Measurements from ENCODE around the gene PDZD4. TPM values are rescaled to one million over a fixed set of nuclear protein-coding genes. Genes with fewer than 3 reads are reported as not detected.
A peak's percentile ranks its signal among the peaks of the same experiment; 100 is the strongest.
"Not testable (repeated sequence)": the region's sequence is repeated elsewhere in the genome, so short reads cannot be mapped to it uniquely, and the experiment has no call there.

PDZD4 gene
- total RNA-seq, 2 experiments from 2014 or later, result 0.80 to 1.1 TPM

GRCh38 chrX:153819384-153820040, 10.8 kb downstream of the PDZD4 start:
- no peak overlapping the region for H3K4me3 Mint-ChIP-seq
- H3K9me3 Mint-ChIP-seq, result no peaks in the 10 kb centered on the region
- H3K27ac Mint-ChIP-seq, result no peak overlapping the region
- no peaks in the 10 kb centered on the region for H3K36me3 Mint-ChIP-seq
- ATAC-seq (ENCODE audit: low read depth), result no peak
- POLR2A ChIA-PET, result interaction anchor here (0.6 to 0.9 kb wide), 3 partner anchors 18 to 265 kb away, joined by 3 to 5 read pairs (median 3); no protein-coding TSS in a partner anchor
- peaks cover 14% of the 10 kb centered on the region for H3K27me3 Mint-ChIP-seq
- H3K4me1 Mint-ChIP-seq, result peaks cover 26% of the 10 kb centered on the region
- DNase-seq, result no peak

- Mint-ChIP-seq H3K27ac (no peak overlapping the region), H3K36me3 (no peaks in the 10 kb centered on the region), H3K4me3 (peak overlapping the region; percentile 42), H3K27me3 (peaks cover 13% of the 10 kb centered on the region), H3K4me1 (peaks cover 26% of the 10 kb centered on the region), H3K9me3 (no peaks in the 10 kb centered on the region)
- ATAC-seq (ENCODE audit: low read depth), result peak; percentile 76
- DNase-seq, result peak; percentile 76
- POLR2A ChIA-PET, result interaction anchor here (0.9 kb wide), 1 partner anchor 19 kb away, joined by 3 read pairs; no protein-coding TSS in a partner anchor
These were observed 11.6 kb downstream of the PDZD4 start for GRCh38 chrX:153818571-153819383.

GRCh38 chrX:153818064-153818463, 12.3 kb downstream of the PDZD4 start:
- peaks cover 10% of the 10 kb centered on the region for H3K27me3 Mint-ChIP-seq
- ATAC-seq (ENCODE audit: low read depth); H3K4me3 Mint-ChIP-seq; DNase-seq; H3K36me3 Mint-ChIP-seq; H3K9me3 Mint-ChIP-seq; H3K27ac Mint-ChIP-seq; POLR2A ChIA-PET: not testable (repeated sequence)
- H3K4me1 Mint-ChIP-seq, result peaks cover 26% of the 10 kb centered on the region

- POLR2A ChIA-PET, result no interaction called here
- Mint-ChIP-seq H3K36me3 (no peaks in the 10 kb centered on the region), H3K27me3 (peaks cover 20% of the 10 kb centered on the region), H3K27ac (no peak overlapping the region), H3K4me1 (peaks cover 20% of the 10 kb centered on the region), H3K4me3 (peak overlapping the region; percentile 25), H3K9me3 (no peaks in the 10 kb centered on the region)
- ATAC-seq (ENCODE audit: low read depth) (peak; percentile 57), DNase-seq (peak; percentile 41)
These were observed 13.3 kb downstream of the PDZD4 start for GRCh38 chrX:153816831-153817690.

GRCh38 chrX:153814591-153815315, 15.6 kb downstream of the PDZD4 start:
- Mint-ChIP-seq H3K36me3 (no peaks in the 10 kb centered on the region), H3K4me3 (no peak overlapping the region), H3K9me3 (no peaks in the 10 kb centered on the region), H3K4me1 (peaks cover 13% of the 10 kb centered on the region), H3K27me3 (peaks cover 22% of the 10 kb centered on the region), H3K27ac (no peak overlapping the region)
- ATAC-seq (ENCODE audit: low read depth), result no peak
- POLR2A ChIA-PET, result no interaction called here
- DNase-seq, result no peak

GRCh38 chrX:153813161-153813560, 17.2 kb downstream of the PDZD4 start:
- Mint-ChIP-seq H3K27me3 (peaks cover 18% of the 10 kb centered on the region), H3K9me3 (no peaks in the 10 kb centered on the region), H3K36me3 (no peaks in the 10 kb centered on the region), H3K4me3 (no peak overlapping the region), H3K27ac (peak overlapping the region; percentile 30), H3K4me1 (peaks cover 13% of the 10 kb centered on the region)
- ATAC-seq (ENCODE audit: low read depth) (no peak), DNase-seq (no peak)
- POLR2A ChIA-PET, result no interaction called here

- DNase-seq (no peak), ATAC-seq (ENCODE audit: low read depth) (no peak)
- Mint-ChIP-seq H3K4me3 (no peak overlapping the region), H3K27me3 (peaks cover 16% of the 10 kb centered on the region), H3K36me3 (no peaks in the 10 kb centered on the region), H3K27ac (no peak overlapping the region), H3K9me3 (no peaks in the 10 kb centered on the region), H3K4me1 (peaks cover 10% of the 10 kb centered on the region)
- POLR2A ChIA-PET, result no interaction called here
These were observed 18.1 kb downstream of the PDZD4 start for GRCh38 chrX:153812220-153812619.

- POLR2A ChIA-PET, result no interaction called here
- Mint-ChIP-seq H3K4me3 (no peak overlapping the region), H3K27ac (no peak overlapping the region), H3K4me1 (no peaks in the 10 kb centered on the region), H3K36me3 (no peaks in the 10 kb centered on the region), H3K27me3 (peaks cover 11% of the 10 kb centered on the region), H3K9me3 (no peaks in the 10 kb centered on the region)
- DNase-seq, result no peak
- ATAC-seq (ENCODE audit: low read depth), result no peak
These were observed 22.4 kb downstream of the PDZD4 start for GRCh38 chrX:153807976-153808375.

GRCh38 chrX:153806999-153807575, 23.3 kb downstream of the PDZD4 start:
- no peaks in the 10 kb centered on the region for H3K9me3 Mint-ChIP-seq

GRCh38 chrX:153805436-153805835, 24.9 kb downstream of the PDZD4 start:
- POLR2A ChIA-PET, result no interaction called here
- no peak for ATAC-seq (ENCODE audit: low read depth)

More at GRCh38 chrX:153806999-153807575, 23.3 kb downstream of the PDZD4 start:
- Mint-ChIP-seq H3K27me3 (peaks cover 3% of the 10 kb centered on the region), H3K4me3 (no peak overlapping the region), H3K4me1 (no peaks in the 10 kb centered on the region), H3K27ac (no peak overlapping the region), H3K36me3 (no peaks in the 10 kb centered on the region)
- POLR2A ChIA-PET, result no interaction called here
- no peak for DNase-seq
- ATAC-seq (ENCODE audit: low read depth), result no peak

GRCh38 chrX:153804621-153805020, 25.7 kb downstream of the PDZD4 start:
- no peak for DNase-seq
- Mint-ChIP-seq H3K4me1 (no peaks in the 10 kb centered on the region), H3K36me3 (no peaks in the 10 kb centered on the region), H3K27me3 (no peaks in the 10 kb centered on the region), H3K27ac (no peak overlapping the region), H3K9me3 (no peaks in the 10 kb centered on the region), H3K4me3 (no peak overlapping the region)
- POLR2A ChIA-PET, result no interaction called here
- no peak for ATAC-seq (ENCODE audit: low read depth)

More at GRCh38 chrX:153805436-153805835, 24.9 kb downstream of the PDZD4 start:
- no peaks in the 10 kb centered on the region for H3K27me3 Mint-ChIP-seq
- no peak for DNase-seq
- H3K4me1 Mint-ChIP-seq, result no peaks in the 10 kb centered on the region
- H3K9me3 Mint-ChIP-seq, result no peaks in the 10 kb centered on the region
- no peak overlapping the region for H3K27ac Mint-ChIP-seq
- no peaks in the 10 kb centered on the region for H3K36me3 Mint-ChIP-seq
- no peak overlapping the region for H3K4me3 Mint-ChIP-seq

- no peaks in the 10 kb centered on the region for H3K9me3 Mint-ChIP-seq
- H3K4me1 Mint-ChIP-seq, result no peaks in the 10 kb centered on the region
- no peaks in the 10 kb centered on the region for H3K36me3 Mint-ChIP-seq
- no peaks in the 10 kb centered on the region for H3K27me3 Mint-ChIP-seq
- no peak overlapping the region for H3K27ac Mint-ChIP-seq
- POLR2A ChIA-PET, result no interaction called here
- no peak for ATAC-seq (ENCODE audit: low read depth)
- DNase-seq, result no peak
- no peak overlapping the region for H3K4me3 Mint-ChIP-seq
These were observed 26.2 kb downstream of the PDZD4 start for GRCh38 chrX:153804100-153804595.
